Measurements from ENCODE around the gene COA6. TPM values are rescaled to one million over a fixed set of nuclear protein-coding genes. Genes with fewer than 3 reads are reported as not detected.

COA6 gene
- total RNA-seq, 4 donors from 2014 or later = 8.6 to 21.4 (median 16.3) TPM

DNA sequence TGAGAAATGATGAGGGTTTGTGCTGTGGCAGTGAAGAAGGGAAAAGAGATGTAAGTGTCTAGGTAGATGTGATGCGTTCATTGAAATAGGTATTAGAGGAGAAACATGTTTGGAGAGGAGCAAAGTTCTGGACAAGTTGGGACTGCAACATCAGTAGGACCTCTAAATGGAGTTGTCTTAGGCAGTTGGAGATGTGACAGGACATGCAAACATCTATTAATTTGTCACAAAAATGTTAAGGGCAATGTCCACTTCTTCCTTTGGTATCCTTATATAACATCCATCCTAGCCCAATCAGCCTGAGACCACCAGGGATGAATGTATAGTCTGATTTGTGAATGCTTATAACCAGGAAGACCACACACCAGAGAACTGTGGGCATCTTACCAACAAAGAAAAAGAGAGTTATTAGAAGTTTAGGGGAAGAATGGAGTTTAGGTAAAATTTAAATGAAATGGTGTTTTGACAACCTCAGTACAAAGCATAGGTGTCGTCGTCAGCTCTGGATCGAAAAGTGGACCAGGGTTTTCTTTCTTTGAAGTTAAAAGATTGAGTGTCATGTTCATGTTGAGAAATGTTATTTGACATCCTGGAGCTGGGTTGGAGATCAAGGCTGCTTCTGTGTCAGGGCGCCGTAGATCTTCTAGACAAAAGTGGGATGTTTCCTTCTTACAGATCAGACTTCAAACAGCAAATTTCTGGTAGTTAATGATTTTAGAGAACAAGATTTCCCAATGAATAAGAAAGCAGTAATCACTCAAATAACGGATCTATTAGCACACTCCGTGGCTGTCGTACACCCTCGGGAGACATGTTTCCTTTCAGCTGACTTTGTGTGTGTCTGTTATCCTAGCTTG, 8.7 kb downstream of the COA6 start:
- 91% methylated on average over 10 of the region's 10 CpGs for WGBS
- H3K4me3 ChIP-seq = no peak overlapping the region
- H3K27me3 ChIP-seq = no peaks in the 10 kb centered on the region
- no peak for DNase-seq (ENCODE audit: low spot score in 2 of 2)
- no peak overlapping the region for H3K27ac ChIP-seq
- H3K9me3 ChIP-seq = no peaks in the 10 kb centered on the region
- H3K36me3 ChIP-seq = peaks cover 41% of the 10 kb centered on the region
- no peaks in the 10 kb centered on the region for H3K4me1 ChIP-seq
- TF ChIP-seq POLR2AphosphoS5 (IDR thresholded peaks at IDR 0.05) = no peak
- TF ChIP-seq, protein P1, sequence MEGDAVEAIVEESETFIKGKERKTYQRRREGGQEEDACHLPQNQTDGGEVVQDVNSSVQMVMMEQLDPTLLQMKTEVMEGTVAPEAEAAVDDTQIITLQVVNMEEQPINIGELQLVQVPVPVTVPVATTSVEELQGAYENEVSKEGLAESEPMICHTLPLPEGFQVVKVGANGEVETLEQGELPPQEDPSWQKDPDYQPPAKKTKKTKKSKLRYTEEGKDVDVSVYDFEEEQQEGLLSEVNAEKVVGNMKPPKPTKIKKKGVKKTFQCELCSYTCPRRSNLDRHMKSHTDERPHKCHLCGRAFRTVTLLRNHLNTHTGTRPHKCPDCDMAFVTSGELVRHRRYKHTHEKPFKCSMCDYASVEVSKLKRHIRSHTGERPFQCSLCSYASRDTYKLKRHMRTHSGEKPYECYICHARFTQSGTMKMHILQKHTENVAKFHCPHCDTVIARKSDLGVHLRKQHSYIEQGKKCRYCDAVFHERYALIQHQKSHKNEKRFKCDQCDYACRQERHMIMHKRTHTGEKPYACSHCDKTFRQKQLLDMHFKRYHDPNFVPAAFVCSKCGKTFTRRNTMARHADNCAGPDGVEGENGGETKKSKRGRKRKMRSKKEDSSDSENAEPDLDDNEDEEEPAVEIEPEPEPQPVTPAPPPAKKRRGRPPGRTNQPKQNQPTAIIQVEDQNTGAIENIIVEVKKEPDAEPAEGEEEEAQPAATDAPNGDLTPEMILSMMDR (IDR thresholded peaks at IDR 0.05) = no peak
- no peak for TF ChIP-seq EP300 (IDR thresholded peaks at IDR 0.05)
- TF ChIP-seq POLR2A (IDR thresholded peaks at IDR 0.05) = no peak

DNA sequence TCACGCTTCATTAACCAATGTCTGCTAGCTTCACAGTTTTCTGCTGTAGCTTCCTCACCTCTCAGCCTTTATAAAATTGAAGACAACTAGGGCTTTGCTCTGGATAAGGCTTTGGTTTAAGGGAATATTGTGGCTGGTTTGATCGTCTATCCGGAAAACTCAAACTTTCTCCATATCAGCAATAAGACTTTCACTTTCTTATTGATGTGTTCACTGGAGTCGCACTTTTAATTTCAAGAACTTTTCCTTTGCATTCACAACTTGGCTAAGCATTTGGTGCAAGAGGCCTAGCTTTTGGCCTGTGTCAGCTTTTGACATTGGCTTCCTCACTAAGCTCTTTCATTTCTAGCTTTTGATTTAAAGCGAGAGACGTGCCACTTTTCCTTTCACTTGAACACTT, 12.9 kb downstream of the COA6 start:
- Histone ChIP-seq H3K4me3 (no peak overlapping the region), H3K36me3 (peaks cover 23% of the 10 kb centered on the region), H3K27me3 (no peaks in the 10 kb centered on the region), H3K27ac (no peak overlapping the region), H3K9me3 (no peaks in the 10 kb centered on the region), H3K4me1 (no peaks in the 10 kb centered on the region)
- WGBS = 90% methylated on average over 6 of the region's 6 CpGs
- TF ChIP-seq POLR2A (IDR thresholded peaks at IDR 0.05) (no peak), EP300 (IDR thresholded peaks at IDR 0.05) (no peak), POLR2AphosphoS5 (IDR thresholded peaks at IDR 0.05) (no peak)
- TF ChIP-seq, protein P1 (IDR thresholded peaks at IDR 0.05) = no peak
- DNase-seq (ENCODE audit: low spot score in 2 of 2) = no peak

DNA sequence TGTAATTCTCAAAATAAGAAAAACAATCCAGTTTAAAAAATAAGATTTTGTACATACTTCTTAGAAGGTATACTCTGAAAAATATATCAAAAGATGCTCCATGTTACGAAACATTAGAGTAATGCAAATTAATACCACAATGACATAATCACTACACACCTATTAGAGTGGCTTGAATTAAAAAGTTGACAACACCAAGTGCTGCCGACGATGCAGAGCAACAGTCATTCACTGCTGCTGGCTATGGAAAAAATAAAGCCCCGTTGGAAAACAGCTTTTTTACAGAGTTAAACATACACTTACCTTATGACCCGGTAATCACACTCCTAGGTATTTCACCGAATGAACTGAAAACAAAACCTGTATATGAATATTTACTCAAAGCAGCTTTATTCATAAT, 14.8 kb downstream of the COA6 start:
- Histone ChIP-seq H3K9me3 (no peaks in the 10 kb centered on the region), H3K27ac (no peak overlapping the region), H3K4me3 (no peak overlapping the region), H3K4me1 (no peaks in the 10 kb centered on the region), H3K36me3 (peaks cover 30% of the 10 kb centered on the region), H3K27me3 (no peaks in the 10 kb centered on the region)
- DNase-seq (ENCODE audit: low spot score in 2 of 2) = no peak
- WGBS = 88% methylated on average over 6 of the region's 6 CpGs
- TF ChIP-seq EP300 (IDR thresholded peaks at IDR 0.05) = no peak
- TF ChIP-seq POLR2AphosphoS5 (IDR thresholded peaks at IDR 0.05) = no peak
- TF ChIP-seq POLR2A (IDR thresholded peaks at IDR 0.05) = no peak
- TF ChIP-seq, protein P1 (IDR thresholded peaks at IDR 0.05) = no peak

DNA sequence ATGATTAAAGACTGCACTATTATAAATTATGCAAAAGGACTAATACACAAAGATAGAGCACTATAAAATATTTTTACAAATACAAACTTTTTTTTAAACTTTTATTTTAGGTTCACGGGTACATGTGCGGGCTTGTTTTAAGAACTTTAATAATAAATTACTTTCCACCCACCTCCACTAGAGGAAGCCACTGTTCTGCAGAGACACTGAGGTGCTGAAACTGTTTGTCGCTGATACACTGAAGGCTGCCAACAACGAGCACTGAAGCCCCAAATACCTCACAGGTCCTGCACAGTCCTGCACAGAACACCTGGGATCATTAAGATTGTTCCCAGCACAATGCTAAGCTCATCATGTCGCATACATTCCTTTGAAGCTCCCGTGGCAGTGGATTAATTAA, 19.9 kb downstream of the COA6 start:
- Histone ChIP-seq H3K4me3 (no peak overlapping the region), H3K4me1 (no peaks in the 10 kb centered on the region), H3K27ac (no peak overlapping the region), H3K36me3 (peaks cover 35% of the 10 kb centered on the region), H3K9me3 (no peaks in the 10 kb centered on the region), H3K27me3 (no peaks in the 10 kb centered on the region)
- TF ChIP-seq POLR2A (IDR thresholded peaks at IDR 0.05) = no peak
- TF ChIP-seq POLR2AphosphoS5 (IDR thresholded peaks at IDR 0.05) = no peak
- no peak for TF ChIP-seq EP300 (IDR thresholded peaks at IDR 0.05)
- TF ChIP-seq, protein P1 (IDR thresholded peaks at IDR 0.05) = no peak
- WGBS = 77% methylated on average over 6 of the region's 6 CpGs
- DNase-seq (ENCODE audit: low spot score in 2 of 2) = no peak

DNA sequence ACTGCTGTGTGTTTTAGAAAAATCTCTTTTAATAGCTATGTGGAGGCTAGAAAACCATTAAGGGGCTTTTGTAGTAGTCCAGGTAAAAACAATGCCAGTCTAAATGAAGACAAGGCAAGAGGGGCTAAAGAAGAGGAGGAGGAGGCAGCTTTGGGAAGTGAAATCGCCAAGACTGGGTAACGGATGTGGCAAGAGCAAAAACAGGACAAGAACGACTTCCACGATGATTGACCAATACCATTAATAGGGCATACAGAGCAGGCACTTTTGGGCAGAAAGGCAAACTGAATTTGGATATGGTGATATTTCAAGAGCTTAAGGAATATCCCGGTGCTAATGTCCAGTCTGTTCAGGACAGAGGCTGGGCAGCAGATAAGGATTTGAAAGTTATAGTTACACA, 22.0 kb downstream of the COA6 start:
- TF ChIP-seq POLR2A (IDR thresholded peaks at IDR 0.05) (no peak), POLR2AphosphoS5 (IDR thresholded peaks at IDR 0.05) (no peak)
- Histone ChIP-seq H3K36me3 (peaks cover 35% of the 10 kb centered on the region), H3K4me1 (peaks cover 5% of the 10 kb centered on the region), H3K27me3 (no peaks in the 10 kb centered on the region), H3K9me3 (no peaks in the 10 kb centered on the region), H3K4me3 (no peak overlapping the region), H3K27ac (no peak overlapping the region)
- 86% methylated on average over 5 of the region's 5 CpGs for WGBS
- no peak for DNase-seq (ENCODE audit: low spot score in 2 of 2)

All from suprapubic skin (tissue), 4 donors.